ENCODE data around the gene RNF157. TPM values are rescaled to one million over a fixed set of nuclear protein-coding genes. Genes with fewer than 3 reads are reported as not detected.

Gene RNF157
- total and polyA plus RNA-seq, 2 of the 13 experiments (the other 11 are each of a cell fraction or from before 2014, with no cell fraction given): 0.44 to 1.5 TPM

GRCh38 chr17:76204277-76204676 is 36.0 kb downstream of the RNF157 start (continued):
- TF ChIP-seq NR2F1 (CRISPR knock-in tag; IDR thresholded peaks at IDR 0.05): peak in 1 of 2 experiments; percentile 71; a peak in 2 of 4 replicates
- TF ChIP-seq ELF3 (CRISPR knock-in tag; IDR thresholded peaks at IDR 0.05): no peak
- TF ChIP-seq PAXIP1 (CRISPR knock-in tag; conservative IDR thresholded peaks at IDR 0.05): no peak
- TF ChIP-seq FOSL2 (CRISPR knock-in tag; IDR thresholded peaks at IDR 0.05): peak; percentile 42; the same call in 1 of the 2 replicates
- no peak for TF ChIP-seq ZXDC (CRISPR knock-in tag; IDR thresholded peaks at IDR 0.05)
- no peak for TF ChIP-seq KLF11 (CRISPR knock-in tag; IDR thresholded peaks at IDR 0.05)
- no peak for TF ChIP-seq FUBP1 (CRISPR knock-in tag; IDR thresholded peaks at IDR 0.05; ENCODE audit: borderline replicate concordance)
- no peak for TF ChIP-seq ZNF276 (CRISPR knock-in tag; IDR thresholded peaks at IDR 0.05; ENCODE audit: low read depth)
- TF ChIP-seq RARG (CRISPR knock-in tag; IDR thresholded peaks at IDR 0.05; ENCODE audit: low read depth): no peak
- no peak for TF ChIP-seq ZMAT3 (CRISPR knock-in tag; conservative IDR thresholded peaks at IDR 0.05)
- no peak for TF ChIP-seq RCOR2 (CRISPR knock-in tag; IDR thresholded peaks at IDR 0.05)
- 0 out of 2 replicates have a peak, but pooled peaks have one; percentile 20 for TF ChIP-seq MAZ (IDR thresholded peaks at IDR 0.05; ENCODE audit: borderline replicate concordance, low read depth, low read length)
- TF ChIP-seq MAZ (CRISPR knock-in tag; IDR thresholded peaks at IDR 0.05; ENCODE audit: low read depth): no peak
- 0 out of 2 replicates have a peak, but pooled peaks have one; percentile 43 for TF ChIP-seq PATZ1 (CRISPR knock-in tag; IDR thresholded peaks at IDR 0.05)
